HFFc6 (cell line): Measurements from ENCODE around the gene MALT1. TPM values are rescaled to one million over a fixed set of nuclear protein-coding genes. Genes with fewer than 3 reads are reported as not detected.

ENCODE experiments used
- DNase-seq: peaks from one replicate; pipeline ENCODE4 v3.0.0-alpha.2; 2018
- H3K27ac Mint-ChIP-seq: 2 replicates; pipeline ENCODE4 v1.8.0; 2020; ENCODE audit warnings: mild to moderate bottlenecking, mixed read lengths
- H3K27me3 Mint-ChIP-seq: 2 replicates; pipeline ENCODE4 v1.8.0; 2021; ENCODE audit warnings: mild to moderate bottlenecking, moderate library complexity, mixed read lengths; ENCODE audit not compliant: insufficient read depth
- H3K36me3 Mint-ChIP-seq: 2 replicates; pipeline ENCODE4 v1.8.0; 2021; ENCODE audit warnings: low read depth, mixed read lengths
- H3K4me1 Mint-ChIP-seq: 2 replicates; pipeline ENCODE4 v1.8.0; 2020; ENCODE audit warnings: low read depth, mixed read lengths
- H3K4me3 Mint-ChIP-seq: 2 replicates; pipeline ENCODE4 v1.8.0; 2020; ENCODE audit warnings: mild to moderate bottlenecking, moderate library complexity, mixed read lengths
- H3K9me3 Mint-ChIP-seq: 2 replicates; pipeline ENCODE4 v1.8.0; 2020; ENCODE audit warnings: mild to moderate bottlenecking, mixed read lengths
- total RNA-seq, 6 experiments: library from RNA; stranded (reverse); fragmentation: NEBNext Ultra II Directional; extraction: Animal tissue kit (Norgen Biotek cat#: 25700); gene quantifications; 2 replicates in 1 of 6; 3 replicates in 5 of 6; pipeline ENCODE4 v1.2.3, GENCODE V29; 2021
- TF ChIP-seq, protein P1 (sequence below): fragments of 200-600 bp; sonication (generic); IDR thresholded peaks from 2 replicates; pipeline ENCODE4 v1.5.0; 2021; ENCODE audit warnings: antibody characterized with exemption, mild to moderate bottlenecking

MALT1 gene
- total RNA-seq, 6 experiments from 2014 or later = 19.9 to 25.6 (median 22.4) TPM

- no peak for DNase-seq
- no peaks in the 10 kb centered on the region for H3K27me3 Mint-ChIP-seq
- H3K4me3 Mint-ChIP-seq = no peak overlapping the region
- peaks cover 33% of the 10 kb centered on the region for H3K4me1 Mint-ChIP-seq
- no peaks in the 10 kb centered on the region; the same call in 1 of the 2 replicates for H3K9me3 Mint-ChIP-seq
- H3K36me3 Mint-ChIP-seq = peaks cover 5% of the 10 kb centered on the region
- TF ChIP-seq, protein P1, sequence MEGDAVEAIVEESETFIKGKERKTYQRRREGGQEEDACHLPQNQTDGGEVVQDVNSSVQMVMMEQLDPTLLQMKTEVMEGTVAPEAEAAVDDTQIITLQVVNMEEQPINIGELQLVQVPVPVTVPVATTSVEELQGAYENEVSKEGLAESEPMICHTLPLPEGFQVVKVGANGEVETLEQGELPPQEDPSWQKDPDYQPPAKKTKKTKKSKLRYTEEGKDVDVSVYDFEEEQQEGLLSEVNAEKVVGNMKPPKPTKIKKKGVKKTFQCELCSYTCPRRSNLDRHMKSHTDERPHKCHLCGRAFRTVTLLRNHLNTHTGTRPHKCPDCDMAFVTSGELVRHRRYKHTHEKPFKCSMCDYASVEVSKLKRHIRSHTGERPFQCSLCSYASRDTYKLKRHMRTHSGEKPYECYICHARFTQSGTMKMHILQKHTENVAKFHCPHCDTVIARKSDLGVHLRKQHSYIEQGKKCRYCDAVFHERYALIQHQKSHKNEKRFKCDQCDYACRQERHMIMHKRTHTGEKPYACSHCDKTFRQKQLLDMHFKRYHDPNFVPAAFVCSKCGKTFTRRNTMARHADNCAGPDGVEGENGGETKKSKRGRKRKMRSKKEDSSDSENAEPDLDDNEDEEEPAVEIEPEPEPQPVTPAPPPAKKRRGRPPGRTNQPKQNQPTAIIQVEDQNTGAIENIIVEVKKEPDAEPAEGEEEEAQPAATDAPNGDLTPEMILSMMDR = no peak
- H3K27ac Mint-ChIP-seq = no peak overlapping the region
Observed at GRCh38 chr18:58657081-58657480, 14.2 kb upstream of the MALT1 start.

DNA sequence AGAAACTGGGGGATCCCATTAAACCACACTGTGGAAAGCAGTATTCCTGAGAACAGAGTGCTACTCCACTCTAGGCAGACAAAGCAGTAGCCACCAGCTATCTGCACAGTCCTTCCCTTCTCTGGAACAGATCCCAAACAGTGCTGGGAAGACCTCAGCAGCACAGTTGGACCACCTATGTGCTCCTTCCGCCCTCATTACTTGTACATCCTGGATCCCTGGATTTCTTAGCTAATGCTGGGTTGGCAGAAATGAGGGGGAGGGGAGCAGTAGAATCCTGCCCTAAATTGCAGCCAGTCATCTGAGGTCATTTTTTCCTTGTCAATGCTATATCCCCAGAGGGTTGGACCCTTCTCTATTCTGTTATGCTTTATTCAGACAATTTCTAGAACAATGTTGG, 13.8 kb upstream of the MALT1 start:
- DNase-seq = no peak
- Mint-ChIP-seq H3K9me3 (no peaks in the 10 kb centered on the region; the same call in 1 of the 2 replicates), H3K4me1 (peaks cover 37% of the 10 kb centered on the region), H3K27ac (no peak overlapping the region), H3K4me3 (no peak overlapping the region), H3K36me3 (peaks cover 5% of the 10 kb centered on the region), H3K27me3 (no peaks in the 10 kb centered on the region)
- TF ChIP-seq, protein P1 = no peak

- no peak overlapping the region for H3K27ac Mint-ChIP-seq
- no peaks in the 10 kb centered on the region; the same call in 1 of the 2 replicates for H3K9me3 Mint-ChIP-seq
- H3K36me3 Mint-ChIP-seq = peaks cover 5% of the 10 kb centered on the region
- TF ChIP-seq, protein P1 = no peak
- H3K4me1 Mint-ChIP-seq = peaks cover 28% of the 10 kb centered on the region
- H3K27me3 Mint-ChIP-seq = no peaks in the 10 kb centered on the region
- DNase-seq = no peak
- no peak overlapping the region for H3K4me3 Mint-ChIP-seq
Observed at GRCh38 chr18:58659691-58660090, 11.6 kb upstream of the MALT1 start.

- DNase-seq = no peak
- TF ChIP-seq, protein P1 = no peak
- no peak overlapping the region for H3K4me3 Mint-ChIP-seq
- H3K27ac Mint-ChIP-seq = no peak overlapping the region
- H3K36me3 Mint-ChIP-seq = no peaks in the 10 kb centered on the region
- no peaks in the 10 kb centered on the region for H3K9me3 Mint-ChIP-seq
- H3K27me3 Mint-ChIP-seq = no peaks in the 10 kb centered on the region; the same call in 1 of the 2 replicates
- peaks cover 36% of the 10 kb centered on the region for H3K4me1 Mint-ChIP-seq
Observed at GRCh38 chr18:58660915-58661314, 10.3 kb upstream of the MALT1 start.

GRCh38 chr18:58661423-58661822, 9.8 kb upstream of the MALT1 start:
- Mint-ChIP-seq H3K4me1 (peaks cover 41% of the 10 kb centered on the region), H3K27me3 (no peaks in the 10 kb centered on the region; the same call in 1 of the 2 replicates), H3K9me3 (no peaks in the 10 kb centered on the region), H3K27ac (no peak overlapping the region), H3K36me3 (no peaks in the 10 kb centered on the region), H3K4me3 (no peak overlapping the region)
- TF ChIP-seq, protein P1 = peak; percentile 57
- DNase-seq = no peak

DNA sequence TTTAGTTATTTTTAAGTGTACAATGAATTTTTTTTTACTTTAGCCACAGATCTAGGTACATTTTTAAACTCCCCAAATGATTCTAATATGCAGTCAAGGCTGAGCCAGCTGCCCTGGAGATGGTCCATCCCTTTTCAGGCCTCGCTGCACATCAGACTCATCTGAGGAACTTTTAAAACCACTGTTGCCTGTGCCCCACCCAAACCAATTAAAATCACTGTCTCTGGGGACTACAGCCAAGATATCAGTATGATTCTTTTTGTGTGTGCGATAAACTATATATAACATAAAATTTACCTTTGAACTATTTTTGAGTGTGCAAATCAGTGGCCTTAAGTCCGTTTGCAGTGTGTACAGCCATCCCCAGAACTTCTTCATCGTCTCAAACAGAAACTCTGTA, 9.1 kb upstream of the MALT1 start:
- TF ChIP-seq, protein P1 = no peak
- no peak overlapping the region for H3K27ac Mint-ChIP-seq
- no peaks in the 10 kb centered on the region; the same call in 1 of the 2 replicates for H3K27me3 Mint-ChIP-seq
- no peak overlapping the region for H3K4me3 Mint-ChIP-seq
- H3K36me3 Mint-ChIP-seq = no peaks in the 10 kb centered on the region
- DNase-seq = no peak
- no peaks in the 10 kb centered on the region for H3K9me3 Mint-ChIP-seq
- peaks cover 45% of the 10 kb centered on the region for H3K4me1 Mint-ChIP-seq
